ENCODE data around the gene ENAH. TPM values are rescaled to one million over a fixed set of nuclear protein-coding genes. Genes with fewer than 3 reads are reported as not detected.

The ENAH gene
- total and polyA plus RNA-seq, 4 donors: 47.3 to 415 (median 115) TPM

GRCh38 chr1:225685476-225686176 is 32.7 kb upstream of the ENAH start:
- Histone ChIP-seq H3K9me3 (ENCODE audit: control insufficient read depth, low read length) (no peaks in the 10 kb centered on the region), H3K27me3 (ENCODE audit: control insufficient read depth in 1 of 2, insufficient read depth in 2 of 2, low read length in 1 of 2) (no peaks in the 10 kb centered on the region), H3K36me3 (ENCODE audit: control insufficient read depth in 1 of 2, insufficient read depth in 2 of 2, low read length in 1 of 2) (no peaks in the 10 kb centered on the region), H3K4me1 (ENCODE audit: control insufficient read depth in 1 of 2, insufficient read depth in 2 of 2, low read length in 2 of 2) (peaks cover 0 to 1% of the 10 kb centered on the region in 2 donors), H3K27ac (ENCODE audit: low read depth in 1 of 2, low read length in 2 of 2) (peak overlapping the region in 1 of 2 donors; percentile 2), H3K4me3 (ENCODE audit: low read length in 2 of 2) (no peak overlapping the region)
- ATAC-seq (ENCODE audit: low FRiP score): peak; percentile 44
- 4 to 6% methylated on average over 1 of the region's 1 CpG for WGBS, 2 donors
- no peak for DNase-seq
- intact Hi-C loops (cut with DNase I): no loop called here

- H3K9me3 ChIP-seq (ENCODE audit: control insufficient read depth, low read length): no peaks in the 10 kb centered on the region
- no peak overlapping the region for H3K4me3 ChIP-seq (ENCODE audit: low read length in 2 of 2)
- intact Hi-C loops (cut with DNase I): no loop called here
- H3K4me1 ChIP-seq (ENCODE audit: control insufficient read depth in 1 of 2, insufficient read depth in 2 of 2, low read length in 2 of 2): peaks cover 0 to 1% of the 10 kb centered on the region in 2 donors
- WGBS, 2 donors: 91 to 93% methylated on average over 4 of the region's 4 CpGs
- ATAC-seq (ENCODE audit: low FRiP score): no peak
- H3K27me3 ChIP-seq (ENCODE audit: control insufficient read depth in 1 of 2, insufficient read depth in 2 of 2, low read length in 1 of 2): no peaks in the 10 kb centered on the region
- no peak for DNase-seq
- no peaks in the 10 kb centered on the region for H3K36me3 ChIP-seq (ENCODE audit: control insufficient read depth in 1 of 2, insufficient read depth in 2 of 2, low read length in 1 of 2)
- H3K27ac ChIP-seq (ENCODE audit: low read depth in 1 of 2, low read length in 2 of 2): no peak overlapping the region
Measured at GRCh38 chr1:225684741-225685140, 31.8 kb upstream of the ENAH start.

- intact Hi-C loops (cut with DNase I): no loop called here
- H3K4me1 ChIP-seq (ENCODE audit: control insufficient read depth in 1 of 2, insufficient read depth in 2 of 2, low read length in 2 of 2): peaks cover 0 to 1% of the 10 kb centered on the region in 2 donors
- no peak overlapping the region for H3K27ac ChIP-seq (ENCODE audit: low read depth in 1 of 2, low read length in 2 of 2)
- no peaks in the 10 kb centered on the region for H3K36me3 ChIP-seq (ENCODE audit: control insufficient read depth in 1 of 2, insufficient read depth in 2 of 2, low read length in 1 of 2)
- no peak for ATAC-seq (ENCODE audit: low FRiP score)
- H3K27me3 ChIP-seq (ENCODE audit: control insufficient read depth in 1 of 2, insufficient read depth in 2 of 2, low read length in 1 of 2): no peaks in the 10 kb centered on the region
- H3K4me3 ChIP-seq (ENCODE audit: low read length in 2 of 2): no peak overlapping the region
- no peak for DNase-seq
- H3K9me3 ChIP-seq (ENCODE audit: control insufficient read depth, low read length): no peaks in the 10 kb centered on the region
- 79 to 86% methylated on average over 2 of the region's 2 CpGs for WGBS, 2 donors
Measured at GRCh38 chr1:225681231-225681630, 28.3 kb upstream of the ENAH start.

- Histone ChIP-seq H3K9me3 (ENCODE audit: control insufficient read depth, low read length) (no peaks in the 10 kb centered on the region), H3K27me3 (ENCODE audit: control insufficient read depth in 1 of 2, insufficient read depth in 2 of 2, low read length in 1 of 2) (no peaks in the 10 kb centered on the region), H3K36me3 (ENCODE audit: control insufficient read depth in 1 of 2, insufficient read depth in 2 of 2, low read length in 1 of 2) (no peaks in the 10 kb centered on the region), H3K4me3 (ENCODE audit: low read length in 2 of 2) (no peak overlapping the region), H3K4me1 (ENCODE audit: control insufficient read depth in 1 of 2, insufficient read depth in 2 of 2, low read length in 2 of 2) (no peaks in the 10 kb centered on the region), H3K27ac (ENCODE audit: low read depth in 1 of 2, low read length in 2 of 2) (no peak overlapping the region)
- intact Hi-C loops (cut with DNase I): no loop called here
- no peak for DNase-seq
- WGBS, 2 donors: 97 to 99% methylated on average over 2 of the region's 2 CpGs
- no peak for ATAC-seq (ENCODE audit: low FRiP score)
Measured at GRCh38 chr1:225678545-225678944, 25.6 kb upstream of the ENAH start.

- no peaks in the 10 kb centered on the region for H3K27me3 ChIP-seq (ENCODE audit: control insufficient read depth in 1 of 2, insufficient read depth in 2 of 2, low read length in 1 of 2)
- H3K36me3 ChIP-seq (ENCODE audit: control insufficient read depth in 1 of 2, insufficient read depth in 2 of 2, low read length in 1 of 2): no peaks in the 10 kb centered on the region
- H3K27ac ChIP-seq (ENCODE audit: low read depth in 1 of 2, low read length in 2 of 2): no peak overlapping the region
- DNase-seq: no peak
- H3K4me3 ChIP-seq (ENCODE audit: low read length in 2 of 2): no peak overlapping the region
- H3K9me3 ChIP-seq (ENCODE audit: control insufficient read depth, low read length): no peaks in the 10 kb centered on the region
- intact Hi-C loops (cut with DNase I): no loop called here
- no peaks in the 10 kb centered on the region for H3K4me1 ChIP-seq (ENCODE audit: control insufficient read depth in 1 of 2, insufficient read depth in 2 of 2, low read length in 2 of 2)
- WGBS, 2 donors: 57 to 58% methylated on average over 40 of the region's 40 CpGs
- no peak for ATAC-seq (ENCODE audit: low FRiP score)
Measured at GRCh38 chr1:225677350-225678124, 24.6 kb upstream of the ENAH start.

GRCh38 chr1:225674381-225674780 is 21.5 kb upstream of the ENAH start:
- Histone ChIP-seq H3K9me3 (ENCODE audit: control insufficient read depth, low read length) (no peaks in the 10 kb centered on the region), H3K4me1 (ENCODE audit: control insufficient read depth in 1 of 2, insufficient read depth in 2 of 2, low read length in 2 of 2) (no peaks in the 10 kb centered on the region), H3K36me3 (ENCODE audit: control insufficient read depth in 1 of 2, insufficient read depth in 2 of 2, low read length in 1 of 2) (no peaks in the 10 kb centered on the region), H3K27me3 (ENCODE audit: control insufficient read depth in 1 of 2, insufficient read depth in 2 of 2, low read length in 1 of 2) (no peaks in the 10 kb centered on the region), H3K27ac (ENCODE audit: low read depth in 1 of 2, low read length in 2 of 2) (no peak overlapping the region), H3K4me3 (ENCODE audit: low read length in 2 of 2) (no peak overlapping the region)
- ATAC-seq (ENCODE audit: low FRiP score) (no peak), DNase-seq (no peak)
- intact Hi-C loops (cut with DNase I): no loop called here
- 86 to 89% methylated on average over 2 of the region's 2 CpGs for WGBS, 2 donors

- no peaks in the 10 kb centered on the region for H3K27me3 ChIP-seq (ENCODE audit: control insufficient read depth in 1 of 2, insufficient read depth in 2 of 2, low read length in 1 of 2)
- no peak overlapping the region for H3K27ac ChIP-seq (ENCODE audit: low read depth in 1 of 2, low read length in 2 of 2)
- ATAC-seq (ENCODE audit: low FRiP score) (no peak), DNase-seq (no peak)
- intact Hi-C loops (cut with DNase I): no loop called here
- peaks cover 0 to 2% of the 10 kb centered on the region in 2 donors for H3K4me1 ChIP-seq (ENCODE audit: control insufficient read depth in 1 of 2, insufficient read depth in 2 of 2, low read length in 2 of 2)
- H3K36me3 ChIP-seq (ENCODE audit: control insufficient read depth in 1 of 2, insufficient read depth in 2 of 2, low read length in 1 of 2): no peaks in the 10 kb centered on the region
- no peak overlapping the region for H3K4me3 ChIP-seq (ENCODE audit: low read length in 2 of 2)
- WGBS, 2 donors: 63 to 65% methylated on average over 4 of the region's 4 CpGs
- H3K9me3 ChIP-seq (ENCODE audit: control insufficient read depth, low read length): no peaks in the 10 kb centered on the region
Measured at GRCh38 chr1:225670806-225671733, 18.1 kb upstream of the ENAH start.

- no peak overlapping the region for H3K27ac ChIP-seq (ENCODE audit: low read depth in 1 of 2, low read length in 2 of 2)
- no peaks in the 10 kb centered on the region for H3K27me3 ChIP-seq (ENCODE audit: control insufficient read depth in 1 of 2, insufficient read depth in 2 of 2, low read length in 1 of 2)
- peaks cover 0 to 2% of the 10 kb centered on the region in 2 donors for H3K4me1 ChIP-seq (ENCODE audit: control insufficient read depth in 1 of 2, insufficient read depth in 2 of 2, low read length in 2 of 2)
- no peaks in the 10 kb centered on the region for H3K36me3 ChIP-seq (ENCODE audit: control insufficient read depth in 1 of 2, insufficient read depth in 2 of 2, low read length in 1 of 2)
- H3K4me3 ChIP-seq (ENCODE audit: low read length in 2 of 2): no peak overlapping the region
- WGBS, 2 donors: 94 to 96% methylated on average over 7 of the region's 7 CpGs
- intact Hi-C loops (cut with DNase I): no loop called here
- DNase-seq (no peak), ATAC-seq (ENCODE audit: low FRiP score) (no peak)
- H3K9me3 ChIP-seq (ENCODE audit: control insufficient read depth, low read length): no peaks in the 10 kb centered on the region
Measured at GRCh38 chr1:225670356-225670755, 17.4 kb upstream of the ENAH start.
